ENCODE measurements around the gene DNTT. TPM values are rescaled to one million over a fixed set of nuclear protein-coding genes. Genes with fewer than 3 reads are reported as not detected.

The DNTT gene
- total RNA-seq, 6 experiments from 2014 or later = not detected

- intact Hi-C loops (cut with DNase I) = no loop called here
- H3K27ac ChIP-seq = no peak overlapping the region
- no peaks in the 10 kb centered on the region for H3K9me3 ChIP-seq
- ATAC-seq (no peak), DNase-seq (no peak)
- WGBS (ENCODE audit: insufficient coverage, low coverage, low lambda C conversion rate, missing lambda C conversion rate) = 7% methylated on average over 1 of the region's 1 CpG
- H3K36me3 ChIP-seq = no peaks in the 10 kb centered on the region
- no peak overlapping the region for H3K4me3 ChIP-seq
- H3K4me1 ChIP-seq = no peaks in the 10 kb centered on the region
- TF ChIP-seq POLR2A (IDR thresholded peaks at IDR 0.05) (no peak), CTCF (IDR thresholded peaks at IDR 0.05) (no peak)
- no peaks in the 10 kb centered on the region for H3K27me3 ChIP-seq
Measured at GRCh38 chr10:96310321-96310669, 6.1 kb downstream of the DNTT start.

- Histone ChIP-seq H3K9me3 (no peaks in the 10 kb centered on the region), H3K4me3 (no peak overlapping the region), H3K27me3 (no peaks in the 10 kb centered on the region), H3K27ac (no peak overlapping the region), H3K4me1 (no peaks in the 10 kb centered on the region), H3K36me3 (no peaks in the 10 kb centered on the region)
- no peak for DNase-seq
- no peak for TF ChIP-seq POLR2A (IDR thresholded peaks at IDR 0.05)
- WGBS (ENCODE audit: insufficient coverage, low coverage, low lambda C conversion rate, missing lambda C conversion rate) = 58% methylated on average over 3 of the region's 3 CpGs
- intact Hi-C loops (cut with DNase I) = no loop called here
- no peak for ATAC-seq
Measured at GRCh38 chr10:96311180-96311715, 7.0 kb downstream of the DNTT start.

- H3K9me3 ChIP-seq = no peaks in the 10 kb centered on the region
- H3K4me3 ChIP-seq = no peak overlapping the region
- intact Hi-C loops (cut with DNase I) = no loop called here
- H3K27me3 ChIP-seq = no peaks in the 10 kb centered on the region
- H3K36me3 ChIP-seq = no peaks in the 10 kb centered on the region
- ATAC-seq (no peak), DNase-seq (no peak)
- H3K27ac ChIP-seq = no peak overlapping the region
- H3K4me1 ChIP-seq = no peaks in the 10 kb centered on the region
- WGBS (ENCODE audit: insufficient coverage, low coverage, low lambda C conversion rate, missing lambda C conversion rate) = 55% methylated on average over 2 of the region's 2 CpGs
- no peak for TF ChIP-seq CTCF (IDR thresholded peaks at IDR 0.05)
Measured at GRCh38 chr10:96313344-96313743, 9.1 kb downstream of the DNTT start.

- intact Hi-C loops (cut with DNase I) = no loop called here
- WGBS (ENCODE audit: insufficient coverage, low coverage, low lambda C conversion rate, missing lambda C conversion rate) = 59% methylated on average over 4 of the region's 4 CpGs
- H3K4me1 ChIP-seq = no peaks in the 10 kb centered on the region
- no peak overlapping the region for H3K27ac ChIP-seq
- ATAC-seq (no peak), DNase-seq (no peak)
- no peaks in the 10 kb centered on the region for H3K27me3 ChIP-seq
- H3K36me3 ChIP-seq = no peaks in the 10 kb centered on the region
- TF ChIP-seq POLR2A (IDR thresholded peaks at IDR 0.05) = no peak
- no peak for TF ChIP-seq CTCF (IDR thresholded peaks at IDR 0.05)
- no peak overlapping the region for H3K4me3 ChIP-seq
- H3K9me3 ChIP-seq = no peaks in the 10 kb centered on the region
Measured at GRCh38 chr10:96317067-96317833, 13.0 kb downstream of the DNTT start.

GRCh38 chr10:96319754-96320474, 15.7 kb downstream of the DNTT start:
- ATAC-seq (no peak), DNase-seq (no peak)
- WGBS (ENCODE audit: insufficient coverage, low coverage, low lambda C conversion rate, missing lambda C conversion rate) = 52% methylated on average over 3 of the region's 3 CpGs

More at GRCh38 chr10:96319754-96320474, 15.7 kb downstream of the DNTT start:
- intact Hi-C loops (cut with DNase I) = no loop called here
- Histone ChIP-seq H3K4me1 (no peaks in the 10 kb centered on the region), H3K27ac (no peak overlapping the region), H3K36me3 (no peaks in the 10 kb centered on the region), H3K27me3 (no peaks in the 10 kb centered on the region), H3K9me3 (no peaks in the 10 kb centered on the region), H3K4me3 (no peak overlapping the region)
- TF ChIP-seq POLR2A (IDR thresholded peaks at IDR 0.05) = no peak
- no peak for TF ChIP-seq CTCF (IDR thresholded peaks at IDR 0.05)

Data from right lobe of liver (tissue), 6 donors.